Motor neuron (in vitro differentiated cells): ENCODE results near the gene SCN3A. TPM values are rescaled to one million over a fixed set of nuclear protein-coding genes. Genes with fewer than 3 reads are reported as not detected.

Experiments
- ATAC-seq, 8 experiments: fragments of 200-7000 bp; cut with Tn5 transposase; replicated peaks in 6 of 8; 2 replicates each; pipeline ENCODE4 v1.8.0; 2021; ENCODE audit warnings: mild to moderate bottlenecking in 8 of 8, moderate library complexity in 8 of 8
- H3K27ac ChIP-seq, 2 donors: fragments of 250-450 bp; sonication (Bioruptor Pico); 2 replicates each; pipeline ENCODE4 v1.9.0; 2021; ENCODE audit warnings: antibody characterized with exemption in 2 of 2, mild to moderate bottlenecking in 2 of 2, moderate library complexity in 1 of 2
- H3K4me1 ChIP-seq, 2 donors: fragments of 250-450 bp; sonication (Bioruptor Pico); replicated peaks in 1 of 2; 2 replicates each; pipeline ENCODE4 v1.6.1; 2021; ENCODE audit warnings: antibody characterized with exemption in 2 of 2, mild to moderate bottlenecking in 2 of 2, moderate library complexity in 1 of 2
- H3K4me3 ChIP-seq, 5 donors: fragments of 250-450 bp; sonication (Bioruptor Pico); 2 replicates each; pipeline ENCODE4 v1.9.0; 2021; ENCODE audit warnings: antibody characterized with exemption in 5 of 5, mild to moderate bottlenecking in 5 of 5, moderate library complexity in 4 of 5
- WGBS, 10 experiments: fragments of 450-650 bp; shearing (Covaris generic); methylation state at CpG; one replicate each; pipeline ENCODE4 v1.0.0; 2022; 5-methylcytosine and 5-hydroxymethylcytosine counted together
- in situ Hi-C, 9 experiments: fragments of 400-800 bp; cut with MboI; loops; one replicate each; pipeline ENCODE4 v1.15.0; 2021; ENCODE audit warnings: low sequenced_read_pairs in 9 of 9, low pct_unique_long_range_greater_than_20kb in 2 of 9; ENCODE audit not compliant: unreplicated experiment in 9 of 9
- total RNA-seq, 8 experiments: library from RNA; unstranded; fragments of 300-600 nt; gene quantifications; 2 replicates each; pipeline versions ENCODE4 v1.2.3 to v1.2.4, GENCODE V29; 2022

Gene SCN3A
- 10 to 100 TPM in 5 of 8 experiments, 1 to 10 TPM in 2, under 1 TPM in 1; 0.66 to 42.0 (median 26.2) TPM for total RNA-seq

DNA sequence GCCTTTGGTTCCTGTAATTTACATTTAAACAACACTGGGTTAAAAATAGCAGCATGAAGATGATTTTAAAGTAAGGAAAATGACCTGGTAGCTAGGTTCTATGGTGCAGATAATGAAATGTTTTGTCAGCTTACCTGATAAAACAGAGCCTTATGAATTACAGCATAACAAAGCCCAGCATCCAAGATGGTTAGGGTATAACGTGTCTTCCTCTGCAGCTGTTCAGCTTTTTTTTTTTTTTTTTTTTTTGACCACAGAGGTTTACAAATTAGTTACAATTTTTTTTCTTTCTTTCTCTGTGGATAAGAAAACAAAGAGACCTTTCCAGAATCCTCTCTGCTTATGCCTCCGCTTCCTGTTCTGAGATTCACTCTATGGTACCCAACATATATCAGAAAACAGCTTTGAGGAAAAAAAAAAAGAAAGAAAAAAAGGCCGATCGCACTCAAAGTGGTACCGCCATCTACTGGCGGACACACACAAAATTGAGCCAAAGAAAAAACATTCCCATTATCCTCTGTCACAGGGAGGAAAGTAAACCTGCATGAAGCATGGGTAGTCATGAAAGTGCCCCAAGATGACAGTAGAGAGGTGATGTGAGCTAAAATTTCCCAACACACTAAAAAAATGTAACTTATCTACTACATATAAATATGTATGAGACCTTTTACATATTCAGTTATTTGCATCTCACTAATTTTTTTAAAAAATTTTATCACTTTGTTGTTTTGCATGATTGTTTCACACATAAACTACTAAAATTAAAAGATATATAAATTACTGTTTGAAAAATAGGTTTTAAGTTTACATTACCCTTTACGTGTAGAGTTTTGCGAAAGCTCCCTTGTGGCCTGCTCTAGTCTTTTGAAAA lies at the start of gene SCN3A:
SCN3A (minus strand) TSS at position 362 of the 871 bp plus-strand sequence. CDS start 27,656 bp downstream, outside the sequence.
- ATAC-seq: peak; percentile 60 to 94 (median 90)
- Histone ChIP-seq H3K4me1 (peaks cover 2 to 16% of the 10 kb centered on the region in 2 donors), H3K4me3 (peak within 1 kb of the TSS; percentile 33 to 50 (median 43)), H3K27ac (peak within 1 kb of the TSS; percentile 19 to 58)
- WGBS, 10 experiments: 0 to 39% (median 16%) methylated on average over 3 to 8 of the region's 8 CpGs
- in situ Hi-C loops: loop anchor here in 4 of 9 experiments (10.0 to 25.0 kb wide), 4 partner anchors 179 to 199 kb away; no protein-coding TSS in a partner anchor

DNA sequence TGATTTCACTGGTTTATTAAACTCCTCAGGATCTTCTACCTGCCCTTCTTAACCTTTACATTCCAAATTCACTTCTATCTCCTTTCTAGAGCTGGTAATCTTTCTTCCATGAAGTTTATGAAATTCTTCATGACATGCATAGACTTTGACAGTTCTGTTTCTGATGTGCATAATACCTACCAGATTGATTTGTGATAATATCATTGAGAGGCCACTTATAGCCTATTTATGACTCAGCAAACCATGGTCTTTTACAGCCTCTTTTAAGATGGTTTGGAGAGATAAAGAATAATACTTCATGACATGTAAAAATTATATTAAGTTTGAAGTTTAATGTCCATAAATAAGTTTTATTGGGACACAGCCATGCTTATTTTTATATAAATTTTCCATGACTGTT lies 49.3 kb upstream of the SCN3A start:
- no peak overlapping the region for H3K4me3 ChIP-seq
- in situ Hi-C loops: no loop called here
- H3K4me1 ChIP-seq: no peaks in the 10 kb centered on the region
- H3K27ac ChIP-seq: no peak overlapping the region
- no peak for ATAC-seq

DNA sequence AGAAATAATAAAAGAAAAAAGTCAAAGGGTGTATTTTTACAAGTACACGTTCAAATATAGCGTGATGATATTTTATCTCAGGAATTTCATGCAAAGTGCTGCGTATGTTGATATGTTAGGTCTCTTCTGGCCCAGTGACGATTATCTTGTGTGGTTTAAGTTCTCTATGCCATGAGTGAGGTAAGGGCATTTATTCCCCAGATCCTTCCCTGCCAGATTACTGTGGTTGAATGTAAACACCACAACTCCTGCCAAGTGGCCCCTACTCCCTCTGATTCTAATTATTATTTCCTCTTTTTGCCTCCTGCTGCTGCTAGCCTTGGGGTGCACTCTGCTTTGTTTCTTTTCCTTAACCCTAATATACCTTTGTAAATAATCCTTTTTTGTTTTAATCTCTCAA lies 47.5 kb upstream of the SCN3A start:
- in situ Hi-C loops: no loop called here

DNA sequence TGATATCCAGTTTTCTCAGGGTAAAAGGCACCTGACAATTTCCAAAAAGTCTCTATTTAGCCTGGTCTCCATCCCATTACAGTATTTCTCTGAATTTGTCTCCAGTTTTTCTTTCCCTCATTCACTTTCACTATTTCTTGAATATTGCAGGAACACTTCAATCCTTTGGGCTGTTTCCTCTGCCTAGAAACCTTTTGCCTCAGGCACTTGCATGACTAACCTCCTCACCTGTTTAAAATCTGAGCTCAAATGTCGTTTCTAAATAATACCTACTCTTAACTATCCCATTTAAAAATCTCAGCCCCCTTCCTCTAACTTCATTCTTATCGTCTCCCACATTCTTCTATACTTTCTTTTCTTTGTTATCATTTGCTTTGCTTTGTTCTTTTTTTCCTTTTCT lies 44.4 kb upstream of the SCN3A start:
- Histone ChIP-seq H3K27ac (no peak overlapping the region), H3K4me1 (peaks cover 0 to 5% of the 10 kb centered on the region in 2 donors), H3K4me3 (no peak overlapping the region)
- no peak for ATAC-seq
- 5 to 82% (median 67%) methylated on average over 2 of the region's 2 CpGs; no CpG with 5 or more reads in 1 of the 10 experiments for WGBS, 10 experiments
- in situ Hi-C loops: loop anchor here in 1 of 9 experiments (25.0 kb wide), 1 partner anchor 614 kb away; no protein-coding TSS in a partner anchor

More for the DNA sequence above, 47.5 kb upstream of the SCN3A start:
- H3K4me1 ChIP-seq: no peaks in the 10 kb centered on the region
- WGBS, 10 experiments: 15 to 100% (median 84%) methylated on average over 2 to 4 of the region's 4 CpGs
- ATAC-seq: no peak
- H3K4me3 ChIP-seq: no peak overlapping the region
- H3K27ac ChIP-seq: no peak overlapping the region

DNA sequence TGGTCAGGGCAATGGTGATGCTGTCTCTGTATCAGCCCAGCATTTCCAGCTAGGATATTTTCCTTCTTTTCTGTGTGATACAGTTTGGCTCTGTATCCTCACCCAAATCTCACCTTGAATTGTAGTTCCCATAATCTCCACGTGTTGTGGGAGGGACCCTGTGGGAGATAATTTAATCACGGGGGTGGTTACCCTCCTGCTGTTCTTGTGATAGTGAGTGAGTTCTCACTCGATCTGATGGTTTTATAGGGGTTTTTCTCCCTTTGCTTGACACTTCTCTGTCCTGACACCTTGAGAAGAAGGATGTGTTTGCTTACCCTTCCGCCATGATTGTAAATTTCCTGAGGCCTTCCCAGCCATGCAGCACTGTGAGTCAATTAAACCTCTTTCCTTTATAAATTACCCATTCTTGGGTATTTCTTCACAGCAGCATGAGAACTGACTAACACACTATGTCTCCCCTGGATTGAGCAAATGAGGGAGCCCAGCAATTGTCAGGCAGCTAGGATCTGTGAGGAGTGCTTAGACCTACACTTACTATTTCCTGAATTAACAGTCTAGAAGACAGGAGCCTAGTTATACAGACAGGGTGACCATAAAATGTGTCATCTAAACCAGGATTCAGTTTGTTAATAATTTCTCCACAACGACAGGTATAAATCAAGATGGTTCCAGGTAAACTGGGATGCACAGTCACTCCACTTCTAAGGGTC lies 41.4 kb upstream of the SCN3A start:
- Histone ChIP-seq H3K4me1 (peaks cover 0 to 12% of the 10 kb centered on the region in 2 donors), H3K27ac (no peak overlapping the region), H3K4me3 (no peak overlapping the region)
- in situ Hi-C loops: loop anchor here in 1 of 9 experiments (25.0 kb wide), 1 partner anchor 617 kb away; no protein-coding TSS in a partner anchor
- ATAC-seq: peak in 3 of 8 experiments; percentile 32 to 64 (median 63)
- WGBS, 10 experiments: 0 to 74% (median 59%) methylated on average over 1 to 4 of the region's 5 CpGs; no CpG with 5 or more reads in 2 of the 10 experiments

DNA sequence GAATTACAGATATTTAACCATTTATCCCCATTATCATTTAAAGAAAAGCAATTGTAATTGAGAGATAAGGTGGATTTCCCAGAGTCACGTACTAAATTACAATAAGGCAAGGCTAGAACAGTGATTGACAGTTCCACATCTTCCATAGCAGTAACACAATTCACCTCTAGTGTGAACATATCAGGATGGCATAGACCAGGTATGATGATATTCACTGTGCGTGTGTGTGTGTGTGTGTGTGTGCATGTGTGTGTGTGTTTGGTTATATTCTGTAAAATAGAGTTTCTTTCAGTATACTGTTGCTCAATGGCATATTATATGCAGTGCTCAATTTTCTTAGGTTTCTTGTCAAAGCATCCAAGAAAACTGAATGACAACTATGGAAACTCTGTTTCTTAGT lies 37.1 kb upstream of the SCN3A start:
- peaks cover 0 to 12% of the 10 kb centered on the region in 2 donors for H3K4me1 ChIP-seq
- ATAC-seq: peak in 2 of 8 experiments; percentile 25 to 27
- in situ Hi-C loops: loop anchor here in 1 of 9 experiments (25.0 kb wide), 1 partner anchor 621 kb away; no protein-coding TSS in a partner anchor
- H3K27ac ChIP-seq: no peak overlapping the region
- peak overlapping the region; percentile 18 to 45 (median 32) for H3K4me3 ChIP-seq
- WGBS, 10 experiments: 0 to 86% (median 79%) methylated on average over 1 to 2 of the region's 2 CpGs; no CpG with 5 or more reads in 4 of the 10 experiments

DNA sequence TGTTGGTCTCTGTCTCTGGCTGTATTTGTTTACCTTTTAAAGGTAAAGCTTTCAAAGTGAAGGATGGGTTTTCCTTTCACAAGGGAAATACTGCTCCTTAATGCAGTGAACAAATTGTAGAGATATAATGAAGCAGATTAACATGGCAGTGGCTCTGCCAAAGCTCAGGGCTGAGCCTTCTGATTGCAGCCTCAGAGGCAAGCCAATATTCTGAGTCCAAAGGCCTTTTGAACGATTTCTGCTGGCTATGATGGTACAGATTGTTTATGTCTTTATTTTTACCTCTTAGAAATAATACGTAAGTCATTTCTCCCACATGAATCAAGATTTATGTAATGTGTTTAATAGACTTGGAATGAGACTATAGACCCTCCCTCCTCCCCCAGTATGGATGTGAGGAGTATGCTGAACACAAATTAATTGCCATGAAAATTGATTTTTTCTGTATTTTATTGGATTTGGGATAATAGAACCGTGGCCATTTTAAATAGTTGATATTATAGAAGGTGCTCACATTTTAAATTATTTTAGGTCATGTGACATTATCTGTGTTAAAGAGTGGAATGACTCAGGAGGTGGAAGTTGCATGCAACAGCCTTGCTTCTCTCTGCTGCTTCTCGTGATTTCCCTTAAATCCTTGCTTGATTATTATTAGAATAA lies 36.1 kb upstream of the SCN3A start:
- in situ Hi-C loops: loop anchor here in 1 of 9 experiments (25.0 kb wide), 1 partner anchor 622 kb away; no protein-coding TSS in a partner anchor
- no peak overlapping the region for H3K27ac ChIP-seq
- peak in 5 of 8 experiments; percentile 68 to 77 (median 71) for ATAC-seq
- peaks cover 0 to 8% of the 10 kb centered on the region in 2 donors for H3K4me1 ChIP-seq
- H3K4me3 ChIP-seq: peak overlapping the region; percentile 18 to 45 (median 32)
- 10 to 81% (median 61%) methylated on average over 2 to 4 of the region's 4 CpGs for WGBS, 10 experiments

DNA sequence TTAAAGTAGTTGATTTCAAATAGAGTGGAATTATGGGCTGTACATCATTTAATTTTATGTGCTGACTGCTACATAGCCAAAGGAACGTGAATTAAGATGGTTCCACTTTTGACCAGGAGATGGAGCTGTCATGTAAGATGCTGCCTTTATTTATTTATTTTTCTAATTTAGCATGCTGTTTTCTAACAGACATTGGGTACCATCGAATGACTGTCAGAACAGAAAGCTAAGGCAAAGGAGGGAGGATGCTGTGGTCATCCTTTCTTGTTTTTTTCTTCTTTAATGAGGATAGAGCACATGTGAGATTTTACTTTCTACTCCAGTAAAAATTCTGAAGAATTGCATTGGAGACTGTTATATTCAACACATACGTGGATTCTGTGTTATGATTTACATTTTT lies 35.4 kb upstream of the SCN3A start, which contains the start of gene SCN2A:
SCN2A (plus strand) TSS at position 185 of the 400 bp plus-strand sequence. CDS start 56,410 bp downstream, outside the sequence.
- Histone ChIP-seq H3K27ac (no peak within 1 kb of the TSS), H3K4me3 (peak within 1 kb of the TSS; percentile 18 to 45 (median 32)), H3K4me1 (peaks cover 0 to 8% of the 10 kb centered on the region in 2 donors)
- in situ Hi-C loops: loop anchor here in 1 of 9 experiments (25.0 kb wide), 1 partner anchor 623 kb away; no protein-coding TSS in a partner anchor
- peak; percentile 60 to 76 (median 66) for ATAC-seq
- WGBS, 10 experiments: 0 to 40% (median 24%) methylated on average over 1 to 3 of the region's 3 CpGs

DNA sequence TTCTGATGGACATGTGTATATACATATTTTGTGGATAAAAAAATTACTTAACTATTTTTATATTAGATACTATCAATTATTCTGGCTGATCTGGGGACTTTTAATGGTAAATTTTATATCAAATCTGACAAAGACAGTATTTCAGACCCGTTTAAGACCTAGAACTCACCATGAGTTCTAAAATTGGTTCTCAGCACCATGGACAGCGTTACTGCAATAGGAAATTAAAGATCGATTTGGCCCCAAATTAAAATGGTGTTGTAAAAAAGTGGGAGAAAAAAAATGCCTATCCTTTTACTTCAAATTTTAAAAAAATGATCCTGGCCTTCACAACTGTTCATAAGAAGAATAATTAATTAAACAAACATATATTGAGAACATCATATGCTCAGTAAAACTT lies 34.4 kb upstream of the SCN3A start:
- no peak for ATAC-seq
- no peak overlapping the region for H3K27ac ChIP-seq
- 0 to 50% (median 14%) methylated on average over 1 to 3 of the region's 3 CpGs; no CpG with 5 or more reads in 1 of the 10 experiments for WGBS, 10 experiments
- in situ Hi-C loops: loop anchor here in 1 of 9 experiments (25.0 kb wide), 1 partner anchor 624 kb away; no protein-coding TSS in a partner anchor
- H3K4me3 ChIP-seq: no peak overlapping the region
- H3K4me1 ChIP-seq: peaks cover 0 to 8% of the 10 kb centered on the region in 2 donors

DNA sequence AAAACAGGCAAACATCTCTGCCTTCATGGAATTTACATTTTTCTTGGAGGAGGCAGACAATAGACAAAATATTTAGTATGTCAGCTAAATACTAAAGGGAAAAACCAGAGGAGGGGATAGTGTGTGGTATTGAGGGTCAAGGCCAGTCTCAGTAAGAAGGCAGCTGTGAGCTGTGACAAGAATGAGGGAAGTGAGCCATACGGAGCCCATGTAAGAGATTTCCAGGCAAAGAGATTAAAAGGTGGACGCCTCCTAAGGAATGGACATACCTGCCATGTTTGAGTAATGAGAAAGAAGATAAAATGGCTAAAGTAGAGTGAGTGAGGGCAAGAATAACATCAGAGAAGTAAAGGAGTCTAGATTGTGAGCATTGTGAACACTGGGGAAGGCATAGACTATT lies 33.2 kb upstream of the SCN3A start:
- peaks cover 0 to 8% of the 10 kb centered on the region in 2 donors for H3K4me1 ChIP-seq
- 0 to 90% (median 59%) methylated on average over 1 to 2 of the region's 2 CpGs; no CpG with 5 or more reads in 2 of the 10 experiments for WGBS, 10 experiments
- ATAC-seq: no peak
- H3K27ac ChIP-seq: no peak overlapping the region
- no peak overlapping the region for H3K4me3 ChIP-seq
- in situ Hi-C loops: loop anchor here in 1 of 9 experiments (25.0 kb wide), 1 partner anchor 625 kb away; no protein-coding TSS in a partner anchor

DNA sequence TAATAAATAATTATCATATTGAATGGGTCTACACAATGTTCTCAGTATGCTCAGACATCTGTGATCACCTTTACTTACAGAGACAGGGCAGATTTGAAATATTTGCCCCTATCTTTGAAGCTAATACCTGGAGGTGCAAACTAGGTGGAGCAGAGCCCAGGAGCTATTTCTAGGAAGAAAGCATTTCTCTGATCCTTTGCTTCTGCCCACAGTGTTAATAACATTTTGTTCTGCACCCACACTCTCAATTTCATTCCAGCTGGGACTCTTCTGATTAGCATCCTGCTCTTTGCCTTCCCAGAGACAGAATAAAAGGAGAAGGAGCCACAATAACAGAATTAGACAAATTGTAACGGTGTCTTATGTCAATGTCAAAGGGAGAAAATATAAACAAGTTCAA lies 23.7 kb upstream of the SCN3A start:
- no peaks in the 10 kb centered on the region for H3K4me1 ChIP-seq
- H3K4me3 ChIP-seq: no peak overlapping the region
- no peak for ATAC-seq
- in situ Hi-C loops: loop anchor here in 1 of 9 experiments (25.0 kb wide), 1 partner anchor 635 kb away; no protein-coding TSS in a partner anchor
- 0 to 100% (median 80%) methylated on average over 1 of the region's 1 CpG; no CpG with 5 or more reads in 3 of the 10 experiments for WGBS, 10 experiments
- no peak overlapping the region for H3K27ac ChIP-seq

DNA sequence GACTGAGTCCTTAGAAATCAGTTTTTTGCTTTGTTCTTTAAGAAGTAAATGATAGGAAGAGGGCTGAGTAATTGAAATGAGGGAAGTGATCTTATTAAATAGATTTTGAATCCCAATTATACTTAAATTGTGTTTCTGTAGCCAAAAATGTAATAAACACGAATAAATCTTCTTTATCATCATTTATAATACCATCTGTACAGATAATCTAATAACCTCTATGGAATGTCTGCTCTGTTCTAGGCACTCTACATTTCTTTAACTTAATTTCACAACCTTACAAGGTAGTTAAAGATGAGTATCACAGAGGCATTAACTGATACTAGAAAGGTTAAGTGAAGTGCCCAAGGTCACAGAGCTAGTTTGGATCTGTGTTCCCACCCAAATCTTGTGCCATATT lies 21.1 kb upstream of the SCN3A start:
- H3K4me3 ChIP-seq: no peak overlapping the region
- in situ Hi-C loops: loop anchor here in 2 of 9 experiments (25.0 kb wide), 2 partner anchors 213 to 637 kb away; no protein-coding TSS in a partner anchor
- no peak overlapping the region for H3K27ac ChIP-seq
- 0 to 64% (median 29%) methylated on average over 1 of the region's 1 CpG; no CpG with 5 or more reads in 1 of the 10 experiments for WGBS, 10 experiments
- H3K4me1 ChIP-seq: no peaks in the 10 kb centered on the region
- no peak for ATAC-seq
